ENCODE measurements around the gene RDM1. TPM values are rescaled to one million over a fixed set of nuclear protein-coding genes. Genes with fewer than 3 reads are reported as not detected.
"Not testable (repeated sequence)": the region's sequence is repeated elsewhere in the genome, so short reads cannot be mapped to it uniquely, and the experiment has no call there.

Gene RDM1
- total RNA-seq, 2 experiments from 2014 or later: 18.6 to 21.6 TPM

DNA sequence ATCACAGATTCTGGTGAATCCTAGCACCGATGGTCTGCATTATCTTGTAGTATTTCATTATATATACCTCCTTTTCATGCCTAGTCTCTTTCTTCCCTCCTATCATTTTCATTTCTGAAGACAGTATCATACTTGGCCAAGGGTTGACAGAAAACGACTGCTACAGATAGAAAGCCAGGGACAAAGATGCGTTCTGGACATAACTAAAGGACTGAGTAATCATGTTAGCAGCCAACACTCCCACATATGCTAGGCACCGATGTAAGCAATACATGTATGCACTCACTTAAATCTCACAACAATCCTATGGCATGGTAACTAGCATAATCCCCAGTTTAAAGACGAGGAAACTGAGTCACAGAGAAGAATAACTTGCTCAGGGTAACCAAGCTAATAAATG, 22.9 kb downstream of the RDM1 start:
- Mint-ChIP-seq H3K27ac (no peak overlapping the region), H3K9me3 (no peaks in the 10 kb centered on the region), H3K4me3 (no peak overlapping the region), H3K27me3 (ENCODE audit: low read depth) (no peaks in the 10 kb centered on the region), H3K4me1 (ENCODE audit: low read depth) (no peaks in the 10 kb centered on the region), H3K36me3 (ENCODE audit: low read depth) (no peaks in the 10 kb centered on the region)
- no peak for DNase-seq
- CTCF ChIA-PET: no interaction called here
- intact Hi-C loops (cut with micrococcal nuclease): no loop called here

DNA sequence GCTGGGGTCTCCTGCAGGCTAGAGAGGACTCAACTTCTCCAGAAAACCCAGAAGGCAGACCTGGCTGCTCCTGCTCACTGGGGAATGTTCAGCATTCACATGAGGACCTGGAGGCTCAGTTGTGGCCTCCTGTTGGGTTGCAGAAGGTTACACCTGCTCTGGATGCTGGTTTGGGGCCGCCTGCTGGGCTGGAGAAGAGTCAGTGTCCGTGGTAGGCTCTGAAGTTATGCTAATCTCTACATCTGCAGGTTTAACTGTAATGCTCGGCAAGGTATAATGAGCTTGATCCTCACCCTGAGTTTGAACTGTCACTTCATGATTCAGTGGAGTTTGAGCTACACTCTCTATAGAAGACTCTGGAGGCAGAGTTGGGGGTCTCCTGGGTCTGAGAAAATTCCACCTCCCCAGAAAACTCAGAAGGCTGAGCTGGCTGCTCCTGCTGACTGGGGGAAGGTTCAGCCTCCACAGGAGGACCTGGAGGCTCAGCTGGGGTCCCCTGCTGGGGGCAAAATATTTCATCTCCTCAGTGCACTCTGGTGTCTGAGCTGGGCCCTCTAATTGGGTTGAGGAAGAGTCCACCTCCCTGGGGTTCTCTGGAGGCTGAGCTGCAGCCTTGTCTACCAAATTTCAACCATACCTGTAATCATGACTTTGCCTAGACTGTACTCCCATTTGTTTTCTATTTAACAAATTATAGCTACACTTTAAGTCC, 23.5 kb downstream of the RDM1 start:
- no peak for DNase-seq
- Mint-ChIP-seq H3K4me1 (ENCODE audit: low read depth) (no peaks in the 10 kb centered on the region), H3K9me3 (no peaks in the 10 kb centered on the region), H3K27ac (no peak overlapping the region), H3K27me3 (ENCODE audit: low read depth) (no peaks in the 10 kb centered on the region), H3K4me3 (no peak overlapping the region), H3K36me3 (ENCODE audit: low read depth) (no peaks in the 10 kb centered on the region)
- CTCF ChIA-PET: no interaction called here
- intact Hi-C loops (cut with micrococcal nuclease): no loop called here

DNA sequence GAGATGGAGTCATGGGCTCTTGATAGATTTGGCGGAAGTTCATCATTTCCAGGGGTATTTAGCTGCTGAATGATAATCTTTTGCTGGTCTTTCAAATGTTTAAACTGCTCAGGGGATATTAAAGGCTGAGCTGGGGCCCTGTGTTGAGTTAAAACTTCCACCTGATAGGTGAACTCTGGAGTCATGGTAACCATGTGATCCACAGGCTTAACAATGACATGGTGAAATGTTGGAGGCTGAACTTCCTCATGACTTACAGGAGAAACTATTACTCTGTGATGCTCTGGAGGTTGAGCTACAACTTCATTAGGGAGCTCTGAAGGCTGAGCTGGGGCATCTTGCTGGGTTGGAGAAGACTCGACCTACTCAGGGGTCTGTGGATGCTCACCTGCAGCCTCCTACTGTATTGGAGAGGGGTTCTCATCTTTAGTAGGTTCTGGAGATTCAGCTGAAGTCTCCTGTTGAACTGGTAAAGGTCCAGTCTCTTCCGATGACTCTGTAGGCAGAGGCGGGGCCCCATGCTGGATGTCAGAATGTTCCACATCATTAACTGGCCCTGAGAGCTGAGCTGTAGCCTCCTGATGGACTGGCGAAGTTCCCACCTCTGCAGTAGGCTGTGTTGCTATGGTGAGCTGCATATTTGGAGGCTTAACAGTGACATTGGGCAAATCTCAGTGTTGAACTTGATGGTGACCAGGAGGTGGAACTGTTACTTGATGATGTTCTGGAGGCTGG, 24.2 kb downstream of the RDM1 start:
- no peaks in the 10 kb centered on the region for H3K4me1 Mint-ChIP-seq (ENCODE audit: low read depth)
- H3K27ac Mint-ChIP-seq: no peak overlapping the region
- intact Hi-C loops (cut with micrococcal nuclease): no loop called here

DNA sequence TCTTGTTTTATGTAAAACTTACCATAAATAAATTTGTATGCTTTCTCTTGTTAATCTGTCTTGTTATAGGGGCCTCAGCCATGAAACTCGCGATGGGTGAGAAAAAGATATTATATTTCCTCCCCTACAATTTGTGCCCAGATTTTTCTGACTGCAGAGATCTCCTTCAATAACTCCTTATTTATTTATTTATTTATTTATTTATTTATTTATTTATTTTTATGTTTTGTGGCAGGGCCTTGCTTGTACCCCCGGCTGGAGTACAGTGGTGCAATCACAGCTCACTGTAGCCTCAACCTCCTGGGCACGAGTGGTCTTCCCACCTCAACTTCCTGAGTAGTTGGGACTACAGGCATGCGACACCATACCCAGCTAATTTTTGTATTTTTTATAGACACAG, 27.1 kb downstream of the RDM1 start:
- H3K27ac Mint-ChIP-seq: no peak overlapping the region
- no peak for DNase-seq
- H3K9me3 Mint-ChIP-seq: no peaks in the 10 kb centered on the region
- intact Hi-C loops (cut with micrococcal nuclease): no loop called here
- CTCF ChIA-PET: no interaction called here
- peaks cover 2% of the 10 kb centered on the region for H3K27me3 Mint-ChIP-seq (ENCODE audit: low read depth)
- no peaks in the 10 kb centered on the region for H3K36me3 Mint-ChIP-seq (ENCODE audit: low read depth)
- peaks cover 4% of the 10 kb centered on the region for H3K4me1 Mint-ChIP-seq (ENCODE audit: low read depth)
- H3K4me3 Mint-ChIP-seq: no peak overlapping the region

More for the DNA sequence above, 24.2 kb downstream of the RDM1 start:
- Mint-ChIP-seq H3K4me3 (no peak overlapping the region), H3K27me3 (ENCODE audit: low read depth) (no peaks in the 10 kb centered on the region), H3K9me3 (no peaks in the 10 kb centered on the region), H3K36me3 (ENCODE audit: low read depth) (no peaks in the 10 kb centered on the region)
- CTCF ChIA-PET: no interaction called here
- DNase-seq: no peak

DNA sequence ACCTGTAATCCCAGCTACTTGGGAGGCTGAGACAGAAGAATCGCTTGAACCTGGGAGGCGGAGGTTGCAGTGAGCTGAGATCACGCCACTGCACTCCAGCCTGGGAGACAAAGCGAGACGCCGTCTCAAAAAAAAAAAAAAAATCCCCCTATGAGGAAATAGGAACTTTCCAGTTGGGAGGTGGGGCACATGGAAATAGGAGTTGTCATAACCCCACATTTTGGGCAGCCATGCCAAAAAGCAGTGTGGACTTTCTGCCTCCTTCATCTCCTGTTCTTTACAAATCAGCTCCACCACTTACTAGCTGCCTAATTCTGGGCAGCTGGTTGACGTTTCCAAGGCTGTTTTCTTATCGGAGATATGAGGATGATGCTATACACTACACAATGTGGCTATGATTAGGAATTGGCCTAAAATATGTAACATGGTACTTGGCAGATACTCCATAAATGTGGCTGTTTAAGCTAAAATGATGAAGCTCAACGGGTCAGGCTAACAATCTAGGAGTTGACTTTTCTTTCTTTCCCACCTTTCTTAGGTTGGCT, 28.9 kb downstream of the RDM1 start:
- CTCF ChIA-PET: no interaction called here
- H3K9me3 Mint-ChIP-seq: no peaks in the 10 kb centered on the region
- H3K4me1 Mint-ChIP-seq (ENCODE audit: low read depth): peaks cover 12% of the 10 kb centered on the region
- no peak for DNase-seq
- H3K4me3 Mint-ChIP-seq: no peak overlapping the region
- intact Hi-C loops (cut with micrococcal nuclease): no loop called here
- H3K27ac Mint-ChIP-seq: no peak overlapping the region
- H3K27me3 Mint-ChIP-seq (ENCODE audit: low read depth): peaks cover 2% of the 10 kb centered on the region
- H3K36me3 Mint-ChIP-seq (ENCODE audit: low read depth): no peaks in the 10 kb centered on the region

DNA sequence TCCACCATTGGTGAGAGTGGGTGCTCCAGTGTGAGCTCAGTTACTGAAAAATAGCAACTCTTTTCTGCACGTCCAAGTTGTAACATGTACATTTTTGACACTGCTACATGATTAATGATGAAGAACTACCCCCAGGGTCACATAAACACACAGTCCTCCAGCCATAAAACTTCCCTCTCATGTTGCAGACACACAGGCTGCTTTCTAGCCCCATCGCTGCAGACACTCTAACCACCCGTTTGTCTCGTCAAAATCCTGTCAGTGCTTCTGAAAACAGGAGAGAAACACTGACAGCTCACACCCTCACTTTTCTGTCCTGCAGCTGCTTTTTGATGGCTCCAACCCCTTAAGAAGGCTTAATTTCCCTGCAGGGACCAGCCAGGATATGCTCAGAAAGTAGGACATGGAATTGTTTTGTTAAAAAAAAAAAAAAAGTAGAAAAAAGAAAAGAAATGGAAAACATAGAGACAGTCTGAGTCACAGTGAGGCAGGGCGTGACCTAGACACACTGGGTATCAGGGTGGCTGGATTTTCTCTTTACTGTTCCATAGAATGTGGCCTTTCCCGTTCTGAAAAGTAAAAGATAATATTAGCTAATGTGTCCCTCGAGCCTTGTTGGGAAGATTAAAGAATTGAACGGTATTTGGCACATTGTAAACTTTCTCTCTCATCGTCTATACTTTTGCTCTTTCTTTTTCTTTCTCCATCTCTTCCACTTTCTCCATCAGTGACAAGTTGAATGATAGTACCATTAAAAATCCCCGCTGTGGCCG, 29.7 kb downstream of the RDM1 start:
- H3K36me3 Mint-ChIP-seq (ENCODE audit: low read depth): no peaks in the 10 kb centered on the region
- peaks cover 13% of the 10 kb centered on the region for H3K4me1 Mint-ChIP-seq (ENCODE audit: low read depth)
- peaks cover 2% of the 10 kb centered on the region for H3K27me3 Mint-ChIP-seq (ENCODE audit: low read depth)
- CTCF ChIA-PET: interaction anchor here (0.7 kb wide), 1 partner anchor 9 kb away, joined by 4 read pairs; no protein-coding TSS in a partner anchor
- no peak overlapping the region for H3K4me3 Mint-ChIP-seq
- H3K27ac Mint-ChIP-seq: no peak overlapping the region
- DNase-seq: no peak
- H3K9me3 Mint-ChIP-seq: no peaks in the 10 kb centered on the region
- intact Hi-C loops (cut with micrococcal nuclease): no loop called here

DNA sequence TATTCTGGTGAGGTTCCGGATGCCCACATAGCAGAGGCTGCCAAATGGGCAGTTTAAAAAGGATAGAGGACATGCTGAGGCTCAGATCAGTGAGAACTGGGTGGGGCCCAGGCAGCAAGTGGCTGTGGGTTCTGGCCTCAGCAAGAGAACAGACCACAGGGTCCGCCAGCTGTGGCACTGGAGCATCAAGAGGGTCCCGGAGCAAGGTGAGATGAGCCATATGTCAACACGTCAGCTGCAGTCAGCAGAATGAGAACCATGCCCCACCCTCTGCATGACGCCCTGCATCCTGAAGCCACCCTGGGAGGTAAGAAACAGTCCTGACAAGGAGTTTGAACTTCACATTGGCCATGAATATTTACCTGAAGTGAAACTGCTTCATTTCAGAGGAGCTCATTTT, 30.3 kb downstream of the RDM1 start:
- H3K4me3 Mint-ChIP-seq: no peak overlapping the region
- intact Hi-C loops (cut with micrococcal nuclease): no loop called here
- no peak overlapping the region for H3K27ac Mint-ChIP-seq
- CTCF ChIA-PET: interaction anchor here (0.7 kb wide), 1 partner anchor 9 kb away, joined by 4 read pairs; no protein-coding TSS in a partner anchor
- H3K4me1 Mint-ChIP-seq (ENCODE audit: low read depth): peaks cover 13% of the 10 kb centered on the region
- DNase-seq: no peak
- no peaks in the 10 kb centered on the region for H3K36me3 Mint-ChIP-seq (ENCODE audit: low read depth)
- H3K9me3 Mint-ChIP-seq: no peaks in the 10 kb centered on the region
- peaks cover 2% of the 10 kb centered on the region for H3K27me3 Mint-ChIP-seq (ENCODE audit: low read depth)

DNA sequence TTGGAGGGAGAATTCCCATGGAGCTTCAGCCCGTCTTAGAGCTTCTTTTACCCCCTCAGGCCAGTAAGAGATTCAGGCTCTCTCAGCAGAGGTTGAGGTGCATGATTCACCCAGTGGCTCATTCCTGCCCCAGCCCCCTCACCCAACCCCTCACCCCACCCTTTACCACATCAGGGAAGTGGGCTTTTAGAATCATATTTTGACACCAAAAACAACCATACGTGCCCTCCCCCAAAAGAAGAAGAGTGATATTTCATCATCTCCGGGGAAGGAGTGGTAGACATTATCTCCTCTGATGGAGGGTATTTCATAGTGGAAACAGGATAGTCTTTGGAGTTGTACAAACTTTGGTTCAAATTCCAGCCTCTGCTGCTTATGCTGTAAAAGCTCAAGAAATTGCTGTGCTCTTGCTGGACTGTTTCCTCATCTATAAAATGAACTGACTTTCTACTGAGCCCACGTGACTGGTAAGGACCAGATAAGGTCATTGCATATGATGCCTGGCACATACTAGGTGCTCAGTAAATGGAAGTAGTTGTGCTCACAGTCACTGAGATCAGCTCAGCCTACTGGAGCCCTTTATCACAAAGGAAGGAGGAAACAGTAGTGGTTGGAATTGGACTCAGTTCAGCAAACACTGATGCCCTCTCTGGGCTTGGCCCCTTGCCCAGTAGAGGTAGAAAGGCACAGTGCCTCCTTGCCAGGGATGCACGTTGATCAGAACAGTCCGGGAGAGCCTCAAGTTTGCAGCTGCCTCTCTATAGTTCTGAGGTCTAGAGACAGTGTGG, 32.1 kb downstream of the RDM1 start:
- Mint-ChIP-seq H3K4me1 (ENCODE audit: low read depth) (peaks cover 13% of the 10 kb centered on the region), H3K9me3 (no peaks in the 10 kb centered on the region), H3K27ac (no peak overlapping the region), H3K27me3 (ENCODE audit: low read depth) (peaks cover 2% of the 10 kb centered on the region), H3K4me3 (no peak overlapping the region), H3K36me3 (ENCODE audit: low read depth) (no peaks in the 10 kb centered on the region)
- DNase-seq: peak; percentile 39
- intact Hi-C loops (cut with micrococcal nuclease): no loop called here
- CTCF ChIA-PET: no interaction called here

DNA sequence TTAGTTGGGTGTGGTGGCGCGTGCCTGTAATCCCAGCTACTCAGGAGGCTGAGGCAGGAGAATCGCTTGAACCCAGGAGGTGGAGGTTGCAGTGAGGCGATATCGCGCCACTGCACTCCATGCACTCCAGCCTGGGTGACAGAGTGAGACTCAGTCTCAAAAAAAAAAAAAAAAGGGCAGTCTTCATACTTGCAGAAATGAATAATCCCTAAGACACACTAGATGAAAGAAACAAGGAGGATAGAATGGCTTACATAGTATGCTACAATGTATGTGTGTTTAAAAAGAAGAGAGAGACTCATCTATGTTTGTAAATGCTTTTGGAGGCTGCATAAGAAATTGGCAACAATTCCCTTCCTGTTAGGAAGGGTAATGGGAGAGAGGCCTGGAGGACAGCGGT, 32.8 kb downstream of the RDM1 start:
- peaks cover 13% of the 10 kb centered on the region for H3K4me1 Mint-ChIP-seq (ENCODE audit: low read depth)
- DNase-seq; H3K27me3 Mint-ChIP-seq (ENCODE audit: low read depth); H3K27ac Mint-ChIP-seq; H3K4me3 Mint-ChIP-seq; H3K9me3 Mint-ChIP-seq; intact Hi-C loops (cut with micrococcal nuclease); H3K36me3 Mint-ChIP-seq (ENCODE audit: low read depth): not testable (repeated sequence)
- CTCF ChIA-PET: interaction anchor here (0.6 kb wide), 1 partner anchor 104 kb away, joined by 3 read pairs; no protein-coding TSS in a partner anchor

DNA sequence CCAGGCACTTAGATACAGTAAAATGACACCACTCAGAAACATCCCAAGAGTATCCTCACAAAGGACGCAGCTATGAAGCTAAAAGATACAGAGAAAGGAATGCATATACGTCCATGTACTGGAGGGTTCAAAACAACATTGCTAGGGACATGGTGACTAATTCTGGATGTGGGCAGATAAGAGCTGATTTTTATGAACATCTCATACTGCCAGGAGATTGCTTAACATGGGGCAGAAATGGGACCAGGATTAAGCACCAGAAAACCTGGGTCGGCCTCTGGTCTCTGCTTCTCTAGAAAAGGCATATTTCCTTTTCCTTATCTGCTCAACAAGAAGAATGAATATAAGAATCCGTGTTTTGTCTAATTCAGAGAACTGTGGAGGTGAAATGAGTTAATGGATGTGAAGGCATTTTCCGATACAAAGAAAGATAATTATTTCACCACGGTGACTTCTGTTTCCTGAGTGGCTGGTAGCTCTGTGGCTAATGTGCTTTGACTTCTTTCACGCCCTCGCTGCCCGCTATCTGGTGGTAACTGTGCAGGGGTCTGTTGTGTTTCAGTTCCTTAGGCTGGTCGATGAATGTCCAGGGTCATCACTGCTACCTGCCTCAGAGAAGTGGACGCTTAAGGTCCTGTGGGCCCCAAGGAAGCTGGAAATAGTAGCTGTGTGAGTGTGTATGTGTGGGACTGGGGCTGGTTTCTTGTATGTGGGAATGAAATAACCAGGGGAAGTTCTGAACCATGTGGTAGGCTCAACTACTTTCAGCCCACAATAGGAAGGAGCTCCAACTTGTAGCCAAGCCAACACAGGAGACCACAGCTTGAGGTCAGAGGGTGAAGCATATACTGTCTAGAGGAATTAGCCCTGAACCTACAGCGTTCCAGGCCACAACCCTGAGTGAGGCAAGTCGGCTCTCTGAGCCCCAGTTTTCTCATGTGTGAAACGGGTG, 34.7 kb downstream of the RDM1 start:
- Mint-ChIP-seq H3K27ac (no peak overlapping the region), H3K9me3 (no peaks in the 10 kb centered on the region), H3K4me3 (no peak overlapping the region), H3K36me3 (ENCODE audit: low read depth) (no peaks in the 10 kb centered on the region), H3K4me1 (ENCODE audit: low read depth) (peaks cover 25% of the 10 kb centered on the region), H3K27me3 (ENCODE audit: low read depth) (peaks cover 2% of the 10 kb centered on the region)
- intact Hi-C loops (cut with micrococcal nuclease): no loop called here
- no peak for DNase-seq
- CTCF ChIA-PET: no interaction called here

DNA sequence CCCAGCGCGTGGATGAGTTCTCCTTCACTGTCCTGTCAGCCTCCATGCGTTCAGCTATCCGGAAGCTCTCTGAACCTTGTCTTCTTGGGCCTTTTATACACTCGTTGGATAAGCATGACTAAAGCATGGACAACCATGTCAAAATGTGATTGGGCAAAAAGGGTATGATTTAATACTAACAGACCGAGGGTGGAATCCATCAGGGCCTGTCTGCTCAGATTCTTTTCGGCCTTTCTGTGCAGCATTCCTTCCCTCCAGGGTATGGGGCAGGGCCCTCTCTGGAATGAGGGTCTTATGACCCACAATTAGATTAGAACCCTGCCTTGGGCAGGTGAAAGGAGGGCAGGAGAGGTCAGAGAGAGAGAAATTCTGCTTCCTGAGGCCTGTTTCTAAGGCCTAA, 36.4 kb downstream of the RDM1 start:
- no peak for DNase-seq
- intact Hi-C loops (cut with micrococcal nuclease): no loop called here
- Mint-ChIP-seq H3K4me3 (no peak overlapping the region), H3K9me3 (no peaks in the 10 kb centered on the region), H3K36me3 (ENCODE audit: low read depth) (no peaks in the 10 kb centered on the region), H3K27ac (no peak overlapping the region), H3K27me3 (ENCODE audit: low read depth) (no peaks in the 10 kb centered on the region), H3K4me1 (ENCODE audit: low read depth) (peaks cover 35% of the 10 kb centered on the region)
- CTCF ChIA-PET: no interaction called here

All from activated naive CD4-positive, alpha-beta T cell treated with anti-CD3 and anti-CD28 coated beads for 36 hours (primary cell).